Activated CD4-positive, alpha-beta T cell treated with anti-CD3 and anti-CD28 coated beads, Interleukin-2, amount 10 ng/mL, durations not matched to agents 24 days and 14 days (primary cell): Measurements from ENCODE around the gene BDH2. TPM values are rescaled to one million over a fixed set of nuclear protein-coding genes. Genes with fewer than 3 reads are reported as not detected.

Experiments
- DNase-seq: peaks from one replicate; pipeline ENCODE4 v3.0.0; 2022
- H3K27ac Mint-ChIP-seq: one replicate; pipeline ENCODE4 v1.8.0; 2022; ENCODE audit warnings: mild to moderate bottlenecking, mixed read lengths
- H3K27me3 Mint-ChIP-seq: one replicate; pipeline ENCODE4 v1.8.0; 2022; ENCODE audit warnings: mixed read lengths
- H3K36me3 Mint-ChIP-seq: one replicate; pipeline ENCODE4 v1.8.0; 2022; ENCODE audit warnings: low read depth, mild to moderate bottlenecking, mixed read lengths
- H3K4me1 Mint-ChIP-seq: one replicate; pipeline ENCODE4 v1.8.0; 2021; ENCODE audit warnings: mixed read lengths
- H3K4me3 Mint-ChIP-seq: one replicate; pipeline ENCODE4 v1.8.0; 2022; ENCODE audit warnings: mild to moderate bottlenecking, moderate library complexity, mixed read lengths
- H3K9me3 Mint-ChIP-seq: one replicate; pipeline ENCODE4 v1.8.0; 2021; ENCODE audit warnings: mixed read lengths
- intact Hi-C: fragments of 100-400 bp; cut with micrococcal nuclease; formaldehyde crosslinking; loops from one replicate; pipeline ENCODE4 v1.15.1; 2023
- total RNA-seq: library from RNA; stranded (reverse); gene quantifications from 2 replicates; pipeline ENCODE4 v1.2.3, GENCODE V29; 2022

Gene BDH2
- total RNA-seq, 1 donor from 2014 or later = 13.2 TPM

- no peaks in the 10 kb centered on the region for H3K27me3 Mint-ChIP-seq
- peak overlapping the region; percentile 84 for H3K4me3 Mint-ChIP-seq
- no peak for DNase-seq
- H3K27ac Mint-ChIP-seq = peak overlapping the region; percentile 83
- peaks cover 8% of the 10 kb centered on the region for H3K4me1 Mint-ChIP-seq
- H3K9me3 Mint-ChIP-seq = no peaks in the 10 kb centered on the region
- intact Hi-C loops = loop anchor here (1.0 to 5.0 kb wide), 9 partner anchors 23 to 752 kb away; partner anchors contain the start of genes CISD2, SLC39A8, SLC9B1 and SLC9B2
- H3K36me3 Mint-ChIP-seq = peaks cover 1% of the 10 kb centered on the region
Observed at GRCh38 chr4:103098756-103099440, 736 bp downstream of the BDH2 start.

GRCh38 chr4:103098341-103098740 is 1.3 kb downstream of the BDH2 start:
- no peaks in the 10 kb centered on the region for H3K27me3 Mint-ChIP-seq
- H3K36me3 Mint-ChIP-seq = peaks cover 3% of the 10 kb centered on the region
- DNase-seq = no peak
- H3K4me3 Mint-ChIP-seq = peak overlapping the region; percentile 84
- no peaks in the 10 kb centered on the region for H3K9me3 Mint-ChIP-seq
- H3K27ac Mint-ChIP-seq = no peak overlapping the region
- intact Hi-C loops = loop anchor here (2.0 to 5.0 kb wide), 5 partner anchors 52 to 751 kb away; partner anchors contain the start of genes CISD2 and SLC39A8
- H3K4me1 Mint-ChIP-seq = peaks cover 8% of the 10 kb centered on the region

- Mint-ChIP-seq H3K27me3 (no peaks in the 10 kb centered on the region), H3K4me1 (peaks cover 19% of the 10 kb centered on the region), H3K9me3 (no peaks in the 10 kb centered on the region), H3K36me3 (peaks cover 5% of the 10 kb centered on the region), H3K27ac (no peak overlapping the region), H3K4me3 (no peak overlapping the region)
- intact Hi-C loops = loop anchor here (5.0 kb wide), 3 partner anchors 230 to 750 kb away; partner anchors contain the start of genes CISD2 and SLC39A8
- peak; percentile 18 for DNase-seq
Observed at GRCh38 chr4:103097112-103097511, 2.5 kb downstream of the BDH2 start.

- H3K27ac Mint-ChIP-seq = no peak overlapping the region
- intact Hi-C loops = loop anchor here (5.0 kb wide), 3 partner anchors 228 to 748 kb away; partner anchors contain the start of genes CISD2 and SLC39A8
- H3K4me3 Mint-ChIP-seq = no peak overlapping the region
- H3K9me3 Mint-ChIP-seq = no peaks in the 10 kb centered on the region
- peak; percentile 47 for DNase-seq
- peaks cover 25% of the 10 kb centered on the region for H3K4me1 Mint-ChIP-seq
- no peaks in the 10 kb centered on the region for H3K27me3 Mint-ChIP-seq
- peaks cover 10% of the 10 kb centered on the region for H3K36me3 Mint-ChIP-seq
Observed at GRCh38 chr4:103095080-103095479, 4.6 kb downstream of the BDH2 start.

- intact Hi-C loops = loop anchor here (1.0 to 5.0 kb wide), 2 partner anchors 15 to 645 kb away; no protein-coding TSS in a partner anchor
- Mint-ChIP-seq H3K4me1 (peaks cover 20% of the 10 kb centered on the region), H3K9me3 (no peaks in the 10 kb centered on the region), H3K36me3 (peaks cover 14% of the 10 kb centered on the region), H3K27ac (peak overlapping the region; percentile 71), H3K4me3 (peak overlapping the region; percentile 59), H3K27me3 (no peaks in the 10 kb centered on the region)
- no peak for DNase-seq
Observed at GRCh38 chr4:103092245-103092644, 7.4 kb downstream of the BDH2 start.

- Mint-ChIP-seq H3K36me3 (peaks cover 14% of the 10 kb centered on the region), H3K27ac (peak overlapping the region; percentile 51), H3K4me3 (peak overlapping the region; percentile 59), H3K27me3 (no peaks in the 10 kb centered on the region), H3K9me3 (no peaks in the 10 kb centered on the region), H3K4me1 (peaks cover 20% of the 10 kb centered on the region)
- peak; percentile 87 for DNase-seq
- intact Hi-C loops = loop anchor here (1.0 to 5.0 kb wide), 6 partner anchors 14 to 644 kb away; partner anchors contain the start of genes SLC9B1 and UBE2D3
Observed at GRCh38 chr4:103091601-103092223, 7.9 kb downstream of the BDH2 start.

- no peak overlapping the region for H3K27ac Mint-ChIP-seq
- H3K36me3 Mint-ChIP-seq = peaks cover 22% of the 10 kb centered on the region
- intact Hi-C loops = no loop called here
- no peaks in the 10 kb centered on the region for H3K27me3 Mint-ChIP-seq
- DNase-seq = no peak
- H3K4me3 Mint-ChIP-seq = no peak overlapping the region
- peaks cover 20% of the 10 kb centered on the region for H3K4me1 Mint-ChIP-seq
- H3K9me3 Mint-ChIP-seq = no peaks in the 10 kb centered on the region
Observed at GRCh38 chr4:103089481-103089880, 10.2 kb downstream of the BDH2 start.

- peaks cover 4% of the 10 kb centered on the region for H3K4me1 Mint-ChIP-seq
- intact Hi-C loops = no loop called here
- DNase-seq = no peak
- no peak overlapping the region for H3K27ac Mint-ChIP-seq
- no peaks in the 10 kb centered on the region for H3K27me3 Mint-ChIP-seq
- H3K4me3 Mint-ChIP-seq = no peak overlapping the region
- H3K9me3 Mint-ChIP-seq = no peaks in the 10 kb centered on the region
- peaks cover 18% of the 10 kb centered on the region for H3K36me3 Mint-ChIP-seq
Observed at GRCh38 chr4:103086551-103086950, 13.1 kb downstream of the BDH2 start.

GRCh38 chr4:103085555-103086196 is 14.0 kb downstream of the BDH2 start:
- no peak overlapping the region for H3K4me3 Mint-ChIP-seq
- no peaks in the 10 kb centered on the region for H3K27me3 Mint-ChIP-seq
- no peak for DNase-seq
- peaks cover 5% of the 10 kb centered on the region for H3K4me1 Mint-ChIP-seq
- H3K27ac Mint-ChIP-seq = no peak overlapping the region
- intact Hi-C loops = no loop called here
- H3K9me3 Mint-ChIP-seq = no peaks in the 10 kb centered on the region
- peaks cover 21% of the 10 kb centered on the region for H3K36me3 Mint-ChIP-seq

- Mint-ChIP-seq H3K36me3 (peaks cover 17% of the 10 kb centered on the region), H3K4me1 (peaks cover 23% of the 10 kb centered on the region), H3K27ac (no peak overlapping the region), H3K4me3 (no peak overlapping the region), H3K27me3 (no peaks in the 10 kb centered on the region), H3K9me3 (no peaks in the 10 kb centered on the region)
- no peak for DNase-seq
- intact Hi-C loops = no loop called here
Observed at GRCh38 chr4:103079621-103080020, 20.0 kb downstream of the BDH2 start.

- Mint-ChIP-seq H3K4me1 (peaks cover 37% of the 10 kb centered on the region), H3K27me3 (no peaks in the 10 kb centered on the region), H3K4me3 (peak within 1 kb of the TSS; percentile 88), H3K36me3 (peaks cover 34% of the 10 kb centered on the region), H3K27ac (peak within 1 kb of the TSS; percentile 96), H3K9me3 (no peaks in the 10 kb centered on the region)
- intact Hi-C loops = loop anchor here (1.0 to 2.0 kb wide), 6 partner anchors 15 to 732 kb away; partner anchors contain the start of genes BDH2, SLC39A8 and SLC9B1
- no peak for DNase-seq
Observed at GRCh38 chr4:103076747-103077347, 22.8 kb downstream of the BDH2 start, which contains the start of gene SLC9B2. TSS of gene SLC9B2 (minus strand) at chr4:103076761. CDS start at chr4:103067550, 9,211 bp downstream.

- DNase-seq = peak; percentile 90
- Mint-ChIP-seq H3K27me3 (no peaks in the 10 kb centered on the region), H3K4me3 (peak overlapping the region; percentile 88), H3K4me1 (peaks cover 37% of the 10 kb centered on the region), H3K27ac (peak overlapping the region; percentile 96), H3K9me3 (no peaks in the 10 kb centered on the region), H3K36me3 (peaks cover 32% of the 10 kb centered on the region)
- intact Hi-C loops = loop anchor here (1.0 to 2.0 kb wide), 5 partner anchors 23 to 731 kb away; partner anchors contain the start of genes BDH2, SLC39A8 and SLC9B1
Observed at GRCh38 chr4:103075894-103076746, 23.5 kb downstream of the BDH2 start.
